PFSK-1 (cell line): ENCODE results near the gene ZNF83.

Source experiments
- FOXP2 ChIP-seq: optimal IDR thresholded peaks from 2 replicates; pipeline ENCODE3; 2011; ENCODE audit warnings: borderline replicate concordance, control low read depth, inconsistent platforms; ENCODE audit not compliant: insufficient read depth; ENCODE audit errors: extremely low read length, extremely low read depth
- POLR2AphosphoS5 ChIP-seq: IDR thresholded peaks from 2 replicates; pipeline ENCODE4 v1.6.1; 2012; ENCODE audit warnings: low read depth, mild to moderate bottlenecking, control low read depth, low read length, moderate library complexity
- SIN3A ChIP-seq: IDR thresholded peaks from 2 replicates; pipeline ENCODE4 v1.6.1; 2012; ENCODE audit warnings: mild to moderate bottlenecking, low read length, moderate library complexity, borderline replicate concordance; ENCODE audit not compliant: insufficient read depth
- TAF1 ChIP-seq: IDR thresholded peaks from 2 replicates; pipeline ENCODE4 v1.6.1; 2012; ENCODE audit warnings: low read length, control low read depth, borderline replicate concordance; ENCODE audit not compliant: insufficient read depth
- TF ChIP-seq, protein P1 (sequence below), 2 experiments: IDR thresholded peaks; 2 replicates each; pipeline versions ENCODE4 v1.6.1 to v1.8.0; 2011 to 2012; ENCODE audit warnings: low read depth in 2 of 2, low read length in 2 of 2, control low read depth in 1 of 2, inconsistent platforms in 1 of 2, mild to moderate bottlenecking in 1 of 2, moderate library complexity in 1 of 2; ENCODE audit not compliant: insufficient read depth in 1 of 2

Gene ZNF83

GRCh38 chr19:52599241-52599640 is 38.9 kb downstream of the ZNF83 start:
- TF ChIP-seq FOXP2 = no peak
- TF ChIP-seq TAF1 = no peak
- TF ChIP-seq, protein P1, sequence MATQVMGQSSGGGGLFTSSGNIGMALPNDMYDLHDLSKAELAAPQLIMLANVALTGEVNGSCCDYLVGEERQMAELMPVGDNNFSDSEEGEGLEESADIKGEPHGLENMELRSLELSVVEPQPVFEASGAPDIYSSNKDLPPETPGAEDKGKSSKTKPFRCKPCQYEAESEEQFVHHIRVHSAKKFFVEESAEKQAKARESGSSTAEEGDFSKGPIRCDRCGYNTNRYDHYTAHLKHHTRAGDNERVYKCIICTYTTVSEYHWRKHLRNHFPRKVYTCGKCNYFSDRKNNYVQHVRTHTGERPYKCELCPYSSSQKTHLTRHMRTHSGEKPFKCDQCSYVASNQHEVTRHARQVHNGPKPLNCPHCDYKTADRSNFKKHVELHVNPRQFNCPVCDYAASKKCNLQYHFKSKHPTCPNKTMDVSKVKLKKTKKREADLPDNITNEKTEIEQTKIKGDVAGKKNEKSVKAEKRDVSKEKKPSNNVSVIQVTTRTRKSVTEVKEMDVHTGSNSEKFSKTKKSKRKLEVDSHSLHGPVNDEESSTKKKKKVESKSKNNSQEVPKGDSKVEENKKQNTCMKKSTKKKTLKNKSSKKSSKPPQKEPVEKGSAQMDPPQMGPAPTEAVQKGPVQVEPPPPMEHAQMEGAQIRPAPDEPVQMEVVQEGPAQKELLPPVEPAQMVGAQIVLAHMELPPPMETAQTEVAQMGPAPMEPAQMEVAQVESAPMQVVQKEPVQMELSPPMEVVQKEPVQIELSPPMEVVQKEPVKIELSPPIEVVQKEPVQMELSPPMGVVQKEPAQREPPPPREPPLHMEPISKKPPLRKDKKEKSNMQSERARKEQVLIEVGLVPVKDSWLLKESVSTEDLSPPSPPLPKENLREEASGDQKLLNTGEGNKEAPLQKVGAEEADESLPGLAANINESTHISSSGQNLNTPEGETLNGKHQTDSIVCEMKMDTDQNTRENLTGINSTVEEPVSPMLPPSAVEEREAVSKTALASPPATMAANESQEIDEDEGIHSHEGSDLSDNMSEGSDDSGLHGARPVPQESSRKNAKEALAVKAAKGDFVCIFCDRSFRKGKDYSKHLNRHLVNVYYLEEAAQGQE (IDR thresholded peaks at IDR 0.05; ENCODE audit: insufficient read depth in 1 of 2, low read depth in 2 of 2, low read length in 2 of 2) = no peak
- no peak for TF ChIP-seq SIN3A
- no peak for TF ChIP-seq POLR2AphosphoS5

GRCh38 chr19:52592301-52592700 is 45.9 kb downstream of the ZNF83 start:
- TF ChIP-seq SIN3A = no peak
- TF ChIP-seq, protein P1 (IDR thresholded peaks at IDR 0.05; ENCODE audit: insufficient read depth in 1 of 2, low read depth in 2 of 2, low read length in 2 of 2) = no peak
- no peak for TF ChIP-seq FOXP2
- TF ChIP-seq TAF1 = no peak
- TF ChIP-seq POLR2AphosphoS5 = no peak

DNA sequence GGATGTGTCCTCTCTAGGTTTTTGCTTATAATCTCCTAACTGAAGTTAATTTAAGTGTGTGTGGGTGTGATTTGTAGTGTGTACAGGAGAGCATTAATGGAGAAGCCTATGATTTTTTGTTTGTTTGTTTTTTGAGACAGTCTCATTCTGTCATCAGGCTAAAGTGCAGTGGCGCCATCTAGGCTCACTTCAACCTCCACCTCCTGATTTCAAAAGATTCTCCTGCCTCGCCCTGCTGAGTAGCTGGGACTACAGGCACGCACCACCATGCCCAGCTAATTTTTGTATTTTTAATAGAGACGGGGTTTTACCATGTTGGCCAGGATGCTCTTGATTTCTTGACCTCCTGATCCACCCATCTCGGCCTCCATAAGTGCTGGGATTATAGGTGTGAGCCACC is 47.4 kb downstream of the ZNF83 start:
- no peak for TF ChIP-seq POLR2AphosphoS5
- TF ChIP-seq TAF1 = no peak
- TF ChIP-seq, protein P1 (IDR thresholded peaks at IDR 0.05; ENCODE audit: insufficient read depth in 1 of 2, low read depth in 2 of 2, low read length in 2 of 2) = no peak
- no peak for TF ChIP-seq SIN3A
- no peak for TF ChIP-seq FOXP2

DNA sequence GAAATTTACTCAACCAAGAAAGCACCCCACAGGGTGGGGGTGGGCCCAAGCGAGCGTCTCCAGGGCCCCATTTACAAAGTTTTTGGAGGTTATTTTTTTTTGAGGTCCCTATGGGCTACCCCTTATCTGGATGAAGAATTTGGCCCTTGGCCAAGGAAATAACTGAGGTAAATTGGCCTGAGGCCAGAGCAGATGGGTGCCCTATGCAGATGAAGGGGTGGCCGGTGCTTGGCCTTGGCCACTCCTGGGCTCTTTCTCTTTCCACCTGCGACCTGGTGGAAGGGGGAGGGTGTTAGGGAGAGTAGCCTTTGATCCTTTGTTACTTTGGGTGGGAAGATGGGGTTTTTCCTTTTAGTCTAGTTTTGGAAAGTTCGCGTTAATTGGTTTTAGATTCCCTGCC is 52.6 kb downstream of the ZNF83 start:
- TF ChIP-seq FOXP2 (no peak), TAF1 (no peak), POLR2AphosphoS5 (no peak), SIN3A (no peak)
- TF ChIP-seq, protein P1 (IDR thresholded peaks at IDR 0.05; ENCODE audit: insufficient read depth in 1 of 2, low read depth in 2 of 2, low read length in 2 of 2) = no peak

DNA sequence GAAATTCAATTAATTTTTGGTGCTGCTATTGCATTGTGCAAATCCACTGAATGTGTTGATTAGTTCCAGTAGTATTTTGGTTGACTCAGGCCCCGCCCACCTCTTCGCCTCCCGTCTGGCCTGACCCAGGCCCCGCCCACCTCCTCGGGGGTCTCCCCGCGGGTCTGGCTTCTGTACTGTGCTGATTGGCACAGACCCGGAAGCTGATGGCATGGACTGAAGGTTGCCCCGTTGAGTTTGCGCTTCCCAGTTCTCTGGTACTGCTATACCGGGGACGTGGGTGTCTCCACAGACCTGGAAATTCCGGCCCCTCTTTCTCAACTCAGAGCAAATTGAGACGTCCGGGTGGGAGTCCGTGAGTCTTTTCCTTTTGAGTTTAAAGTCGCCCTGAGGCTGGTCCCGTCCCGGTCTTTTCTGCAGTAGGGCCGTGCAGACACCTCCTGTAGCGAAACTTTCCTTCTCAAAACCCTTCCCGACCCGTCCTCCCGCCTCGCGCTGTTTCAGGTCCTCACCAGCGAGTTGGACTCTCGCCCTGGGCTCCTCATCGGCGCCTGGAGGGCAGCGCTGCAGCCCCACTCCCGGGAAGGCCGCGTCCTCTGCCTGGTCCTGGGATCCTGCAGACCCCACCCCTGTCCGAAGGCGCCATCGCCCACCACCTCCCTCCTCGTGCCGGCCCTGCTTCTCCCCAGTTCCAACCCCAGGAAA is 53.3 kb downstream of the ZNF83 start:
- TF ChIP-seq TAF1 (no peak), SIN3A (no peak), FOXP2 (no peak), POLR2AphosphoS5 (no peak)
- TF ChIP-seq, protein P1 (IDR thresholded peaks at IDR 0.05; ENCODE audit: insufficient read depth in 1 of 2, low read depth in 2 of 2, low read length in 2 of 2) = no peak
